Vagina (tissue), 2 donors: ENCODE results near the gene SLC39A7. TPM values are rescaled to one million over a fixed set of nuclear protein-coding genes. Genes with fewer than 3 reads are reported as not detected.

Experiments
- DNase-seq, 2 donors: peaks; one replicate each; pipeline ENCODE4 v3.0.0-alpha.2; 2017; ENCODE audit errors: extremely low spot score in 2 of 2
- H3K27ac ChIP-seq: fragments of 200-600 bp; sonication (generic); one replicate; pipeline ENCODE4 v1.5.1; 2019
- H3K27me3 ChIP-seq: fragments of 200-600 bp; sonication (generic); one replicate; pipeline ENCODE4 v1.5.1; 2019
- H3K36me3 ChIP-seq, 2 donors: fragments of 200-600 bp; sonication (generic); one replicate each; pipeline ENCODE4 v1.5.1; 2017 to 2019
- H3K4me1 ChIP-seq: fragments of 200-600 bp; sonication (generic); one replicate; pipeline ENCODE4 v1.5.1; 2019
- H3K4me3 ChIP-seq, 2 donors: fragments of 200-600 bp; sonication (generic); 1 replicate in 1 of 2; 2 replicates in 1 of 2; pipeline ENCODE4 v1.5.1; 2016 to 2019
- H3K9me3 ChIP-seq: fragments of 200-600 bp; sonication (generic); one replicate; pipeline ENCODE4 v1.5.1; 2019
- CTCF ChIP-seq, 3 experiments: fragments of 450-650 bp in 2 of 3; fragments of 200-600 bp in 1 of 3; sonication (generic) in 1 of 3; IDR thresholded peaks; one replicate each; pipeline ENCODE4 v1.5.1; 2017 to 2019; ENCODE audit warnings: antibody characterized with exemption in 3 of 3, mild to moderate bottlenecking in 2 of 3, moderate library complexity in 2 of 3
- POLR2A ChIP-seq, 2 donors: fragments of 450-650 bp; IDR thresholded peaks; one replicate each; pipeline ENCODE4 v1.6.1; 2017; ENCODE audit warnings: antibody characterized with exemption in 2 of 2, mild to moderate bottlenecking in 2 of 2, moderate library complexity in 2 of 2
- POLR2AphosphoS5 ChIP-seq, 2 donors: sonication (generic); formaldehyde crosslinking; IDR thresholded peaks; one replicate each; pipeline ENCODE4 v1.9.0; 2017; ENCODE audit warnings: antibody characterized with exemption in 2 of 2, mild to moderate bottlenecking in 2 of 2, low read depth in 1 of 2; ENCODE audit not compliant: insufficient read depth in 1 of 2
- intact Hi-C: fragments of 100-400 bp; cut with DNase I; formaldehyde crosslinking; loops from one replicate; pipeline ENCODE4 v1.15.1; 2023
- total RNA-seq: library from RNA; depleted of rRNA; stranded (reverse); fragments of >200 nt; gene quantifications from one replicate; pipeline ENCODE4 v1.2.3, GENCODE V29; 2016

SLC39A7 gene
- total RNA-seq, 1 donor from 2014 or later = 36.3 TPM

GRCh38 chr6:33190504-33191107 lies 10.1 kb upstream of the SLC39A7 start:
- no peak for TF ChIP-seq POLR2A (IDR thresholded peaks at IDR 0.05)
- no peak for TF ChIP-seq POLR2AphosphoS5 (IDR thresholded peaks at IDR 0.05; ENCODE audit: insufficient read depth in 1 of 2, low read depth in 1 of 2)
- no peak for TF ChIP-seq CTCF (IDR thresholded peaks at IDR 0.05)
- Histone ChIP-seq H3K27me3 (no peaks in the 10 kb centered on the region), H3K36me3 (peaks cover 0 to 8% of the 10 kb centered on the region in 2 donors), H3K4me1 (peaks cover 15% of the 10 kb centered on the region), H3K27ac (no peak overlapping the region), H3K9me3 (no peaks in the 10 kb centered on the region), H3K4me3 (no peak overlapping the region)
- intact Hi-C loops = no loop called here
- DNase-seq = no peak

- Histone ChIP-seq H3K4me3 (no peak overlapping the region), H3K27me3 (no peaks in the 10 kb centered on the region), H3K36me3 (peaks cover 0 to 17% of the 10 kb centered on the region in 2 donors), H3K9me3 (no peaks in the 10 kb centered on the region), H3K27ac (no peak overlapping the region), H3K4me1 (peaks cover 15% of the 10 kb centered on the region)
- no peak for DNase-seq
- intact Hi-C loops = no loop called here
- TF ChIP-seq CTCF (IDR thresholded peaks at IDR 0.05) = no peak
- no peak for TF ChIP-seq POLR2AphosphoS5 (IDR thresholded peaks at IDR 0.05; ENCODE audit: insufficient read depth in 1 of 2, low read depth in 1 of 2)
- no peak for TF ChIP-seq POLR2A (IDR thresholded peaks at IDR 0.05)
These were observed 9.1 kb upstream of the SLC39A7 start for GRCh38 chr6:33191383-33192104.

- Histone ChIP-seq H3K4me1 (peaks cover 18% of the 10 kb centered on the region), H3K36me3 (peaks cover 0 to 21% of the 10 kb centered on the region in 2 donors), H3K9me3 (no peaks in the 10 kb centered on the region), H3K4me3 (peak within 1 kb of the TSS; percentile 44 to 47), H3K27me3 (no peaks in the 10 kb centered on the region), H3K27ac (peak within 1 kb of the TSS; percentile 71)
- TF ChIP-seq POLR2AphosphoS5 (IDR thresholded peaks at IDR 0.05; ENCODE audit: insufficient read depth in 1 of 2, low read depth in 1 of 2) (no peak), CTCF (IDR thresholded peaks at IDR 0.05) (no peak), POLR2A (IDR thresholded peaks at IDR 0.05) (no peak)
- intact Hi-C loops = no loop called here
- no peak for DNase-seq
These were observed 8.5 kb upstream of the SLC39A7 start, which contains the start of gene COL11A2 for GRCh38 chr6:33192105-33192646. Gene COL11A2 (minus strand): TSS chr6:33192467. CDS start chr6:33192240, 227 bp downstream.

GRCh38 chr6:33192671-33193602 lies 7.7 kb upstream of the SLC39A7 start:
- no peaks in the 10 kb centered on the region for H3K9me3 ChIP-seq
- H3K27me3 ChIP-seq = no peaks in the 10 kb centered on the region
- H3K27ac ChIP-seq = peak overlapping the region; percentile 71
- H3K4me1 ChIP-seq = peaks cover 26% of the 10 kb centered on the region
- TF ChIP-seq POLR2AphosphoS5 (IDR thresholded peaks at IDR 0.05; ENCODE audit: insufficient read depth in 1 of 2, low read depth in 1 of 2) (no peak), CTCF (IDR thresholded peaks at IDR 0.05) (no peak), POLR2A (IDR thresholded peaks at IDR 0.05) (no peak)
- H3K4me3 ChIP-seq = peak overlapping the region; percentile 44 to 47
- no peak for DNase-seq
- H3K36me3 ChIP-seq = peaks cover 0 to 21% of the 10 kb centered on the region in 2 donors
- intact Hi-C loops = no loop called here
